ENCODE measurements around the gene DHFR2. TPM values are rescaled to one million over a fixed set of nuclear protein-coding genes. Genes with fewer than 3 reads are reported as not detected.

DHFR2 gene
- total and polyA plus RNA-seq, 9 of the 15 experiments (the other 6 are each of a cell fraction or from before 2014, with no cell fraction given), result 0.64 to 1.7 (median 1.4) TPM

- TF ChIP-seq CHD7 (IDR thresholded peaks at IDR 0.05; ENCODE audit: low read depth, low read length), result no peak
- no peak for TF ChIP-seq ZNF174 (CRISPR knock-in tag; IDR thresholded peaks at IDR 0.05)
- TF ChIP-seq ZNF655 (CRISPR knock-in tag; IDR thresholded peaks at IDR 0.05), result no peak
- TF ChIP-seq TAF7 (tag; IDR thresholded peaks at IDR 0.05), result peak; percentile 34; the same call in 1 of the 2 replicates
- TF ChIP-seq ATF7 (IDR thresholded peaks at IDR 0.05), result peak; percentile 57
- TF ChIP-seq, protein P1, sequence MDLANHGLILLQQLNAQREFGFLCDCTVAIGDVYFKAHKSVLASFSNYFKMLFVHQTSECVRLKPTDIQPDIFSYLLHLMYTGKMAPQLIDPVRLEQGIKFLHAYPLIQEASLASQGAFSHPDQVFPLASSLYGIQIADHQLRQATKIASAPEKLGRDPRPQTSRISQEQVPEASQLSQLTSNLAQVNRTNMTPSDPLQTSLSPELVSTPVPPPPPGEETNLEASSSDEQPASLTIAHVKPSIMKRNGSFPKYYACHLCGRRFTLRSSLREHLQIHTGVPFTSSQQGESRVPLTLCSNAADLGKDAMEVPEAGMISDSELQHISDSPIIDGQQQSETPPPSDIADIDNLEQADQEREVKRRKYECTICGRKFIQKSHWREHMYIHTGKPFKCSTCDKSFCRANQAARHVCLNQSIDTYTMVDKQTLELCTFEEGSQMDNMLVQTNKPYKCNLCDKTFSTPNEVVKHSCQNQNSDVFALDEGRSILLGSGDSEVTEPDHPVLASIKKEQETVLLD (IDR thresholded peaks at IDR 0.05), result no peak
- TF ChIP-seq ZBTB1 (CRISPR knock-in tag; IDR thresholded peaks at IDR 0.05; ENCODE audit: borderline replicate concordance, low read depth), result no peak
- no peak for TF ChIP-seq FOS (IDR thresholded peaks at IDR 0.05; ENCODE audit: extremely low read depth, insufficient read length)
- no peak for TF ChIP-seq ZSCAN29 (IDR thresholded peaks at IDR 0.05)
- no peak for TF ChIP-seq MCM5 (IDR thresholded peaks at IDR 0.05; ENCODE audit: low read depth)
- no peak for TF ChIP-seq TFE3 (CRISPR knock-in tag; IDR thresholded peaks at IDR 0.05)
Measured at GRCh38 chr3:94062513-94063404, at the start of gene DHFR2, which contains the start of gene NSUN3 (continued).

Measured in K562 (cell line).